ENCODE data around the gene SFTA2. TPM values are rescaled to one million over a fixed set of nuclear protein-coding genes. Genes with fewer than 3 reads are reported as not detected.
"Not testable (repeated sequence)": the region's sequence is repeated elsewhere in the genome, so short reads cannot be mapped to it uniquely, and the experiment has no call there.

The SFTA2 gene
- total RNA-seq, 2 experiments from 2014 or later = not detected

DNA sequence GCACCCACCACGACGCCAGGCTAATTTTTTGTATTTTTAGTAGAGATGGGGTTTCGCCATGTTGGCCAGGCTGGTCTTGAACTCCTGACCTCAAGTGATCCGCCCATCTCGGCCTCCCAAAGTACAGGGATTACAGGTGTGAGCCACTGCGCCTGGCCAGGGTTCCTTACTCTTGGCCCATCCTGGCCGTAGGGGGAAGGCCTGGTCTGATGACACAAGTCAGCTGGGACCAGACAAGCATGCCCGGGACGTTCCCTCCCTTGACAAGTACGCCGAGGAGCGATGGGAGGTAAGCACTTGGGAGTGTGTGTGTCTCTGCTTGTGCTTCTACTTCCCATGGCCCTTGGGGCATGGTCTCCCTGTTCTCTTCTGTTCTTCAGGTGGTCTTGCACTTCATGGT lies 21.5 kb downstream of the SFTA2 start:
- H3K9me3 Mint-ChIP-seq, H3K27me3 Mint-ChIP-seq, H3K4me3 Mint-ChIP-seq, H3K27ac Mint-ChIP-seq, DNase-seq: not testable (repeated sequence)
- H3K36me3 Mint-ChIP-seq = peaks cover 32% of the 10 kb centered on the region
- H3K4me1 Mint-ChIP-seq = peaks cover 29% of the 10 kb centered on the region

DNA sequence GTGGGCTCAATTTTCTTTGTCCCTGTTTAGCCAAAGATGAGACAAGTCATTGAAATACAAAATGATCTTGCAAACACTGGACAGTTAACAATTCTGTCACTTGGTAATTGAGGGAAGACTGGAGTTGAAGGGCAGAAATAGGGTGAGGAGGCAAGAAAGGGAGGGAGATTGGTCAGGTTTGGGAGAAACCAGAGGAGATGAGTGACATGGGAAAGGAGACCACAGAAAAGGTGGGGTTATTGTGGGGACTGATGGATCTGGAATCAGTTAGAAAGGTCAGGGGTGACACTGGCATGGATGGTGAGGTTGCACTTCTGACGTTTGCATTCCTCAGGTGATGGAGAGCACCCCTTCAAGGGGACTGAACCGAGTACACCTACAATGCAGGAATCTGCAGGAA lies 23.3 kb downstream of the SFTA2 start:
- no peaks in the 10 kb centered on the region for H3K9me3 Mint-ChIP-seq
- no peaks in the 10 kb centered on the region for H3K27me3 Mint-ChIP-seq
- peak overlapping the region; percentile 96 for H3K4me3 Mint-ChIP-seq
- no peak for DNase-seq
- H3K36me3 Mint-ChIP-seq = peaks cover 27% of the 10 kb centered on the region
- H3K4me1 Mint-ChIP-seq = peaks cover 21% of the 10 kb centered on the region
- H3K27ac Mint-ChIP-seq = peak overlapping the region; percentile 83

GRCh38 chr6:30907758-30908591 lies 24.0 kb downstream of the SFTA2 start, which contains the start of gene GTF2H4:
GTF2H4 (plus strand) TSS chr6:30908207.
- Mint-ChIP-seq H3K4me1 (peaks cover 15% of the 10 kb centered on the region), H3K27me3 (no peaks in the 10 kb centered on the region), H3K27ac (peak within 1 kb of the TSS; percentile 83), H3K4me3 (peak within 1 kb of the TSS; percentile 96), H3K9me3 (no peaks in the 10 kb centered on the region), H3K36me3 (peaks cover 21% of the 10 kb centered on the region)
- peak; percentile 93 for DNase-seq

DNA sequence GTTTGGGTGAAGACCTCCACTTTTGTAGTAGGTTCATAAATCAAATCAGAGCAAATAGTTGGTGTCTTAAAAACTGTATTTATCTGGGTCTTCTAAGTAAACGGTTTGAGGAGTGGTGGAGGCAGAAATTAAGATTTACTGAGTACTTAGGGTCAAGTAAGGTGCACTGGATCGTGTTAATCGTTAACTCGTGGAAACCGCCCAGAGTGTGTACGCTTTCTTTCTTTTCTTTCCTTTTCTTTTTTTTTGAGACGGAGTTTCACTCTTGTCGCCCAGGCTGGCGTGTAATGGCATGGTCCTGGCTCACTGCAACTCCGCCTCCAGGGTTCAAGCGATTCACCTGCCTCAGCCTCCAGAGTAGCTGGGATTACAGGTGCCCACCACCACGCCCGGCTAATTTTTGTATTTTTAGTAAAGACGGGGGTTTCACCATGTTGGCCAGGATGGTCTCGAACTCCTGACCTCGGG lies 24.6 kb downstream of the SFTA2 start:
- H3K9me3 Mint-ChIP-seq, H3K27me3 Mint-ChIP-seq, DNase-seq: not testable (repeated sequence)
- Mint-ChIP-seq H3K27ac (peak overlapping the region; percentile 30), H3K4me3 (peak overlapping the region; percentile 96), H3K36me3 (peaks cover 18% of the 10 kb centered on the region), H3K4me1 (peaks cover 20% of the 10 kb centered on the region)

GRCh38 chr6:30903236-30903635 lies 28.7 kb downstream of the SFTA2 start:
- no peak overlapping the region for H3K4me3 Mint-ChIP-seq
- peaks cover 2% of the 10 kb centered on the region for H3K36me3 Mint-ChIP-seq
- peaks cover 17% of the 10 kb centered on the region for H3K4me1 Mint-ChIP-seq
- no peak overlapping the region for H3K27ac Mint-ChIP-seq
- no peak for DNase-seq
- H3K27me3 Mint-ChIP-seq = no peaks in the 10 kb centered on the region
- no peaks in the 10 kb centered on the region for H3K9me3 Mint-ChIP-seq

DNA sequence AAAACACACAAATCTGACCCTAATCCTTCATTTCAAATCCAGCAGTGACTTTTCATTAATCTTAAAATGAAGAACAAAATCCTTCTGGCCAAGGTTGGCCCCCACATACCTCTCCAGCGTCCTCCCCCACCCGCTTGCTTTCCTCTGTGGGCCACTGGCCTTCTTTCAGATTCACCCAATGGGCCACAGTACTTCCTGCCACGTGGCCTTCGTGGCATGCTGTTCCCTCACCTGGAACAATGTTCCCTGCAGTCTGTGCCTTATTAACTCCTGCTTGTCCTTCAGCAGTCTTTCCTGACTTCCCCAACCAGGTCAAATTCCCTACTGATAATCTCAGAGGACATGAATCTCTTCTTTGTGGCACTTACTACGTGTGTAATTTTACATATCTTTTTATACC lies 29.3 kb downstream of the SFTA2 start:
- no peaks in the 10 kb centered on the region for H3K9me3 Mint-ChIP-seq
- no peak for DNase-seq

DNA sequence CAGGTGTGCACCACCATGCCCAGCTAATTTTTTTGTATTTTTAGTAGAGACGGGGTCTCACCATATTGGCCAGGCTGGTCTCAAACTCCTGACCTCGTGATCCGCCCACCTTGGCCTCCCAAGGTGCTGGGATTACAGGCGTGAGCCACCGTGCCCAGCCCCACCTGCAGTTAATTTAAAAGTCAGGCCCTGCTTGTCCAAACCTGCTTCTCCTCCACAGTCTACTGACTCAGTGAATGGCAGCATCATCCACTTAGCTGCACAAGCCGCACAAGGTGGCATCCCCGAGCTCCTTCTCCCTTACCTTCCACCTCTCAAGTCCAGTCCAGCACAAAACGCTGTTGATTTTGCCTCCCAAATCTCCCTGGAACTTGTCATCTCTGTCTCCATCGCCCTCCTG lies 29.8 kb downstream of the SFTA2 start:
- not testable (repeated sequence) for H3K4me3 Mint-ChIP-seq
- peaks cover 17% of the 10 kb centered on the region for H3K4me1 Mint-ChIP-seq

More for the DNA sequence above, 29.3 kb downstream of the SFTA2 start:
- Mint-ChIP-seq H3K4me1 (peaks cover 17% of the 10 kb centered on the region), H3K27me3 (no peaks in the 10 kb centered on the region), H3K27ac (no peak overlapping the region), H3K4me3 (no peak overlapping the region), H3K36me3 (peaks cover 2% of the 10 kb centered on the region)

DNA sequence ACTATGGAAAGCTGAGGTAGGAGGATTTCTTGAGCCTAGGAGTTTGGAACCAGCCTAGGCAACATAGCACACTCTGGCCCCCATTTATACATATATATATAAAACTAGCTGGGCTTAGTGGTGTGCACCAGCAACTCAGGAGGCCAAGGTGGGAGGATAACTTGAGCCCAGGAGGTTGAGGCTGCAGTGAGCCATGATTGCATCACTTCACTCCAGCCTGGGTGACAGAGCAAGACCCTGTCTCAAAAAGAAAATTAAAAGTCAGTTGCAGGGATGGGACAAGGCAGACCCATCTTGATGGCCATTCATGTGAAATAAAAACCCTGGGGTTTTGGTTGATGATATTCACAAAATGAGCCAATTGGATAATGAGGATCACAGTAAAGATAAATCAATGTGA lies 30.5 kb downstream of the SFTA2 start:
- Mint-ChIP-seq H3K4me3 (no peak overlapping the region), H3K9me3 (no peaks in the 10 kb centered on the region)
- no peak for DNase-seq

More for the DNA sequence above, 29.8 kb downstream of the SFTA2 start:
- not testable (repeated sequence) for H3K36me3 Mint-ChIP-seq, H3K27ac Mint-ChIP-seq, H3K27me3 Mint-ChIP-seq, DNase-seq, H3K9me3 Mint-ChIP-seq

GRCh38 chr6:30900863-30901417 lies 31.0 kb downstream of the SFTA2 start:
- Mint-ChIP-seq H3K27me3 (no peaks in the 10 kb centered on the region), H3K4me1 (peaks cover 17% of the 10 kb centered on the region), H3K9me3 (no peaks in the 10 kb centered on the region), H3K4me3 (no peak overlapping the region), H3K36me3 (peaks cover 2% of the 10 kb centered on the region), H3K27ac (no peak overlapping the region)
- DNase-seq = no peak

More for the DNA sequence above, 30.5 kb downstream of the SFTA2 start:
- no peaks in the 10 kb centered on the region for H3K27me3 Mint-ChIP-seq
- peaks cover 17% of the 10 kb centered on the region for H3K4me1 Mint-ChIP-seq
- peaks cover 2% of the 10 kb centered on the region for H3K36me3 Mint-ChIP-seq
- no peak overlapping the region for H3K27ac Mint-ChIP-seq

- no peak overlapping the region for H3K4me3 Mint-ChIP-seq
- peaks cover 2% of the 10 kb centered on the region for H3K36me3 Mint-ChIP-seq
- H3K27ac Mint-ChIP-seq = no peak overlapping the region
- H3K9me3 Mint-ChIP-seq = no peaks in the 10 kb centered on the region
- DNase-seq = no peak
- H3K27me3 Mint-ChIP-seq = no peaks in the 10 kb centered on the region
- H3K4me1 Mint-ChIP-seq = peaks cover 17% of the 10 kb centered on the region
Measured at GRCh38 chr6:30898750-30899360, 33.1 kb downstream of the SFTA2 start.

GRCh38 chr6:30897882-30898281 lies 34.1 kb downstream of the SFTA2 start:
- Mint-ChIP-seq H3K4me3 (no peak overlapping the region), H3K27ac (no peak overlapping the region), H3K9me3 (no peaks in the 10 kb centered on the region), H3K36me3 (peaks cover 2% of the 10 kb centered on the region), H3K4me1 (peaks cover 16% of the 10 kb centered on the region), H3K27me3 (no peaks in the 10 kb centered on the region)
- DNase-seq = no peak

GRCh38 chr6:30896541-30896940 lies 35.4 kb downstream of the SFTA2 start:
- Mint-ChIP-seq H3K9me3 (no peaks in the 10 kb centered on the region), H3K27me3 (no peaks in the 10 kb centered on the region), H3K36me3 (peaks cover 2% of the 10 kb centered on the region), H3K27ac (no peak overlapping the region), H3K4me3 (no peak overlapping the region), H3K4me1 (peaks cover 10% of the 10 kb centered on the region)
- no peak for DNase-seq

- no peak for DNase-seq
- Mint-ChIP-seq H3K27ac (no peak overlapping the region), H3K36me3 (peaks cover 2% of the 10 kb centered on the region), H3K9me3 (no peaks in the 10 kb centered on the region), H3K4me1 (peaks cover 2% of the 10 kb centered on the region), H3K27me3 (no peaks in the 10 kb centered on the region), H3K4me3 (no peak overlapping the region)
Measured at GRCh38 chr6:30895343-30895742, 36.6 kb downstream of the SFTA2 start.

DNA sequence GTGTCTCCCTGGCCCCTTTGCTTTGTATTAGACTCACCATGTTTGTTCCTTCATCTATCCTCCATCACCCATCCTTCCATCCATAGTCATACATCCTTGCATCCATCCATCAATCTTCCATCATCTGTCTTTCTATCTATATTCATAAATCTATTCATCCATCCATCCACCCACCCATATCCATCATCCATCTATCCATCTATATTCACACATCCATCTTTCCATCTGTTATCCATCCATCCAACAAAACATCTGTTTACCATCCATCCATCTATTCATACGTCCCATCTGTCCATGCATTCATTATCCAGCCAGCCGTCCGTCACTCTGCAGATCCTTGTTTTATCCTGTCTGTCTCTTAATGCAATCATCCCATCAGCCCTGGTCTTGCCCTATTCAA lies 37.0 kb downstream of the SFTA2 start:
- Mint-ChIP-seq H3K4me1 (no peaks in the 10 kb centered on the region), H3K27me3 (no peaks in the 10 kb centered on the region), H3K36me3 (peaks cover 2% of the 10 kb centered on the region), H3K9me3 (no peaks in the 10 kb centered on the region), H3K4me3 (no peak overlapping the region), H3K27ac (no peak overlapping the region)
- no peak for DNase-seq

- H3K27me3 Mint-ChIP-seq = no peaks in the 10 kb centered on the region
- H3K9me3 Mint-ChIP-seq = no peaks in the 10 kb centered on the region
- H3K4me3 Mint-ChIP-seq = no peak overlapping the region
- DNase-seq = no peak
- H3K27ac Mint-ChIP-seq = no peak overlapping the region
- peaks cover 2% of the 10 kb centered on the region for H3K36me3 Mint-ChIP-seq
- no peaks in the 10 kb centered on the region for H3K4me1 Mint-ChIP-seq
Measured at GRCh38 chr6:30894381-30894780, 37.6 kb downstream of the SFTA2 start.
